ENCODE results near the gene BPGM. TPM values are rescaled to one million over a fixed set of nuclear protein-coding genes. Genes with fewer than 3 reads are reported as not detected.

Gene BPGM
- total RNA-seq, 4 donors from 2014 or later = 11.9 to 23.9 (median 15.7) TPM

DNA sequence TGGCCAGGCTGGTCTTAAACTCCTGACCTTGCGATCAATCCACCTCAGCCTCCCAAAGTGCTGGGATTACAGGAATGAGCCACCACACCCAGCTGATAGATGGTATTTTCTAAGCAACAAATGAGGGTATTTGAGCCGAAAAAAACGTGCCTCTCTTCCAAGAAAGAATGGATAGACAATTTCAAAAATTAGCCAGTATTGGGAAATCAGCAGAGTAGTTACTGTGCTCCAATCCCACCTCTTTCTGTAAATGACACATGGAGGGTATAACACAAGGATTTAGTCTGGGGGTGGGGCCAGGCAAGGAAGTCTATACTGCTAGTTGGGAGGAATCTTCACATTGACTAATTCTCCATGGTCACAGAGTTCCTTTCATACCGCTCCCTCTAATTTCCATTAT, 9.2 kb upstream of the BPGM start:
- no peaks in the 10 kb centered on the region for H3K9me3 ChIP-seq
- H3K4me3 ChIP-seq (replicated peaks in 1 of 3) = no peak overlapping the region
- DNase-seq = no peak
- WGBS, 2 donors = 89 to 90% methylated on average over 4 of the region's 4 CpGs
- no peak overlapping the region for H3K27ac ChIP-seq
- H3K4me1 ChIP-seq = peaks cover 0 to 9% of the 10 kb centered on the region in 2 donors
- intact Hi-C loops (cut with DNase I) = no loop called here
- TF ChIP-seq, protein P1, sequence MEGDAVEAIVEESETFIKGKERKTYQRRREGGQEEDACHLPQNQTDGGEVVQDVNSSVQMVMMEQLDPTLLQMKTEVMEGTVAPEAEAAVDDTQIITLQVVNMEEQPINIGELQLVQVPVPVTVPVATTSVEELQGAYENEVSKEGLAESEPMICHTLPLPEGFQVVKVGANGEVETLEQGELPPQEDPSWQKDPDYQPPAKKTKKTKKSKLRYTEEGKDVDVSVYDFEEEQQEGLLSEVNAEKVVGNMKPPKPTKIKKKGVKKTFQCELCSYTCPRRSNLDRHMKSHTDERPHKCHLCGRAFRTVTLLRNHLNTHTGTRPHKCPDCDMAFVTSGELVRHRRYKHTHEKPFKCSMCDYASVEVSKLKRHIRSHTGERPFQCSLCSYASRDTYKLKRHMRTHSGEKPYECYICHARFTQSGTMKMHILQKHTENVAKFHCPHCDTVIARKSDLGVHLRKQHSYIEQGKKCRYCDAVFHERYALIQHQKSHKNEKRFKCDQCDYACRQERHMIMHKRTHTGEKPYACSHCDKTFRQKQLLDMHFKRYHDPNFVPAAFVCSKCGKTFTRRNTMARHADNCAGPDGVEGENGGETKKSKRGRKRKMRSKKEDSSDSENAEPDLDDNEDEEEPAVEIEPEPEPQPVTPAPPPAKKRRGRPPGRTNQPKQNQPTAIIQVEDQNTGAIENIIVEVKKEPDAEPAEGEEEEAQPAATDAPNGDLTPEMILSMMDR (IDR thresholded peaks at IDR 0.05) = no peak
- no peak for TF ChIP-seq POLR2A (IDR thresholded peaks at IDR 0.05)
- no peaks in the 10 kb centered on the region for H3K27me3 ChIP-seq
- H3K36me3 ChIP-seq = no peaks in the 10 kb centered on the region

DNA sequence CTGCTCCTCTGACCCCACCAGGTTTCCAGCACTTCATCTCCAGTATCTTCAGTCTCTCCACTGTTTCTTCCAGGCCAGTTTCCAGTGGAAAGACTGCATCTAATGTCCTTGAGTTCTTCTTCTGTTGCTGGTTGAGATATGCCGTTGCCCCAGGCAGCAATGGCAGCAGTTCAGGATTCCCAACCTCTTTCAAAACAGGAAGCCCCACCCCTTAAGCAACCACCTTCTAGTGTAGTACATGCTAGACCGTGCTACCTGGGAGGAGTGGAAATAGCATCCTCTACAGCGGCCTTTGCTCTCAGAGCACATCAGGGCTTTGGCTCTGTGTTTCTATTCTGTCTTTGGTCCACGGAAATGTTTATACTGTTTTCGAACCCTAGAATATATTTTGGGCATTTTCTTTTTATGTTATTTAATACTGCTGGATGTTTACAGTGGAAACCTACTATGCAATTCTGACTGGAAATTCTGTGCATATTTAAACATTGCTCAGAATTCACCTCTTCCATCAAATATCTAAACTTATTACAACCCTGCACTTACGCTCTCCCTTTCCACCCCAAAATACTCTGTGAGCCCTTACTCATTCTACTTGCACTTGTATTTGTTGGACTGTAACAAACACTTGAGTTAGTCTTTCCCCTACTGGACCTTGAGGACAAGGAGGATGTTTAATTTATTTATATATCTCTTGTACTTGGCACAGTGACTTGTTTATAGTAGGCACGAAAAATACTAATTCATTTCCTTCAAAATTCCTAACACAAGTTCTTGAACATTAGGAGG, 8.5 kb upstream of the BPGM start:
- no peak for TF ChIP-seq POLR2A (IDR thresholded peaks at IDR 0.05)
- TF ChIP-seq, protein P1 (IDR thresholded peaks at IDR 0.05) = no peak
- H3K36me3 ChIP-seq = no peaks in the 10 kb centered on the region
- intact Hi-C loops (cut with DNase I) = no loop called here
- H3K9me3 ChIP-seq = no peaks in the 10 kb centered on the region
- WGBS, 2 donors = 60 to 62% methylated on average over 7 of the region's 7 CpGs
- no peak overlapping the region for H3K27ac ChIP-seq
- no peak for DNase-seq
- peaks cover 0 to 9% of the 10 kb centered on the region in 2 donors for H3K4me1 ChIP-seq
- no peak overlapping the region for H3K4me3 ChIP-seq (replicated peaks in 1 of 3)
- no peaks in the 10 kb centered on the region for H3K27me3 ChIP-seq

DNA sequence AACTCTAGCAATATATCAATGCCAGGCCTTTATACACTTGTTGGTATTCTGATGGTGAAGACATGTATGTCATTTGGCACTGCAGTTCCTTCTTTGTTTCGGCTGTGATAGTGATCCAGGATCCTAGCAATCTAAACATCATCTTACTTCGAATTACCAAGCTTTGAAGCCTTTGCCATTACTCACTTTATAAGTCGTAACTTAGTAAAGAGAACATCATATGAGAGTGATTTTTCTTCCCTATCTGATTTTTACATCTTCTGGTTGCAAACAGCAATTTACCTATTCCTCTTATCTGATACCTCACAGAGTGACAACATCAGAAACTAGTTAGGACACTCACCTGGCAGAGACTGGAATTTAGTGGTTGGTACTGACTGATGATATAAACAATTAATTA, 7.6 kb upstream of the BPGM start:
- H3K27ac ChIP-seq = no peak overlapping the region
- 83 to 86% methylated on average over 3 of the region's 3 CpGs for WGBS, 2 donors

DNA sequence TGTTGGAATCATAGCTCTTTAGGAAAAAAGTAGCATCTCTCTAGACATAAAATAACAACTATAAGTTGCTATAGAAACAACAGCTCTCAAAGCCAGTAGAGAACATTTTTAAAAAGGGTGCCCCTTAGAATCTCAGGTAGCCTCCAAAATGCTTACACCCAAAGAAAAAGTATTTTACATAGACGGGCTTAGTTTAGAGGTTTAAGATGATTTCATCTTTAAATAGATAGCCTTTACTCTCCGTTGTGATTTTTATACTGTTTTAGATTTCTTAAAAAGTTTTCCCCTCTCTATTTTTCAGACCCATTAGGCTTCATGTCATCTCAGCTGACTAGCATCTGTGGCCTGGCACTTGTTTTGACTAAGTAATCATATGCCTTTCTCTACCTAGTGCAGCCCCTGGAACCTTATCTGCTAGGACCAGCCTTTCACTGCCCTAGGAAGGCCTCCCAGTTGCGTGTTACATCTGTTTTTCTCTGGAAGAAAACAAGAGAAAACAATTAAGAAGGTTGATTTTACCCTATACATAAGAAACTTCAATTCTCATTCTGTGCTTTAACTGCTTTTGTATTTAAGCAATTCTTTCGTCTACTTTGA, 6.9 kb upstream of the BPGM start:
- no peaks in the 10 kb centered on the region for H3K27me3 ChIP-seq
- no peaks in the 10 kb centered on the region for H3K36me3 ChIP-seq
- TF ChIP-seq POLR2A (IDR thresholded peaks at IDR 0.05) = no peak
- TF ChIP-seq, protein P1 (IDR thresholded peaks at IDR 0.05) = no peak
- no peak for DNase-seq
- intact Hi-C loops (cut with DNase I) = no loop called here
- H3K4me3 ChIP-seq (replicated peaks in 1 of 3) = no peak overlapping the region
- H3K9me3 ChIP-seq = no peaks in the 10 kb centered on the region
- H3K27ac ChIP-seq = no peak overlapping the region
- H3K4me1 ChIP-seq = peaks cover 0 to 9% of the 10 kb centered on the region in 2 donors
- 78 to 86% methylated on average over 4 of the region's 4 CpGs for WGBS, 2 donors

More for the DNA sequence above, 7.6 kb upstream of the BPGM start:
- Histone ChIP-seq H3K4me1 (peaks cover 0 to 9% of the 10 kb centered on the region in 2 donors), H3K36me3 (no peaks in the 10 kb centered on the region), H3K9me3 (no peaks in the 10 kb centered on the region), H3K4me3 (replicated peaks in 1 of 3) (no peak overlapping the region), H3K27me3 (no peaks in the 10 kb centered on the region)
- TF ChIP-seq, protein P1 (IDR thresholded peaks at IDR 0.05) = no peak
- TF ChIP-seq POLR2A (IDR thresholded peaks at IDR 0.05) = no peak
- intact Hi-C loops (cut with DNase I) = no loop called here
- no peak for DNase-seq

Data from thyroid gland (tissue), 4 donors.